Stimulated activated CD8-positive, alpha-beta memory T cell treated with anti-CD3 and anti-CD28 coated beads, Interleukin-15, amount 100 ng/mL, for 48 hours (primary cell): ENCODE data around the gene CAMK2B.

Experiments used
- DNase-seq, 2 donors: peaks; one replicate each; pipeline ENCODE4 v3.0.0-alpha.2; 2020; ENCODE audit warnings: low read depth in 2 of 2

CAMK2B gene

DNA sequence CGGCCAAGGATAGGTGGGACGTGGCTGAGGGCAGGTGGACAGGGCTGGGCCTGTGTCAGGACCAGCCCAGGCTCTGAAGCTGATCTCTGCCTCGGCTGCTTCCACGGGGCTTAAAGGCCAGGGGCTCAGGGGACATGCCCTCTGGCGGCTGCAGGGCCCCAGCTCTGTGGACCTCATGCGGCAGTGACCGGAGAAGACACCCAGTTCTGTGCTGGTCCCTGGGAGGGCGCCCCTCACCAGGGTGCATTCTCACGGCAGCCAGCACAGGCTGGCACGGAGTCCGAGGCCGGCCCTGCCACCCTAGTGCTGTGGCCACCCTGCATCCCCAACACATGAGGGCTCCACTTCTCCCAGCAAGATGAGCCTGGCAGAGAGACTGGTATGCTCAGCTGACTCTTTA is 94.3 kb downstream of the CAMK2B start:
- DNase-seq = no peak

DNA sequence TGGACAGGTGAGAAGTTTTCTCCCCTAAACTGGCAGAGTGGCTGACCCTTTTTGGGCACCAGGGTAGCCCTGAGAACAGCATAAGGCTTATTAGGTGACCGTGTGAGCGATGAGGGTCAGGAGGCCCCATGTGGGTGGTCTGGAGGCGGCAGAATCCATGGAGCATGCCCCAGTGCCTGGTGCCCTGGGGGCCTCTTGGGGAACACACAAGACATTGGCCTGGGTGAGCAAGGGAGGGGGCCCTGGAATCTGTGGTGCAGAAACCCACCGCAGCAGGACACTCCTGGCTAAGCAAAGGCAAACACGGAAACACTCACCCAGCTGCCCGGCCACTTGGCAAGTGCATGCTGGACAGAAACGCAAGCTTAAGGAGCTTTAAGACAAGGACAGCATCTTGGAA is 95.1 kb downstream of the CAMK2B start:
- DNase-seq = no peak

DNA sequence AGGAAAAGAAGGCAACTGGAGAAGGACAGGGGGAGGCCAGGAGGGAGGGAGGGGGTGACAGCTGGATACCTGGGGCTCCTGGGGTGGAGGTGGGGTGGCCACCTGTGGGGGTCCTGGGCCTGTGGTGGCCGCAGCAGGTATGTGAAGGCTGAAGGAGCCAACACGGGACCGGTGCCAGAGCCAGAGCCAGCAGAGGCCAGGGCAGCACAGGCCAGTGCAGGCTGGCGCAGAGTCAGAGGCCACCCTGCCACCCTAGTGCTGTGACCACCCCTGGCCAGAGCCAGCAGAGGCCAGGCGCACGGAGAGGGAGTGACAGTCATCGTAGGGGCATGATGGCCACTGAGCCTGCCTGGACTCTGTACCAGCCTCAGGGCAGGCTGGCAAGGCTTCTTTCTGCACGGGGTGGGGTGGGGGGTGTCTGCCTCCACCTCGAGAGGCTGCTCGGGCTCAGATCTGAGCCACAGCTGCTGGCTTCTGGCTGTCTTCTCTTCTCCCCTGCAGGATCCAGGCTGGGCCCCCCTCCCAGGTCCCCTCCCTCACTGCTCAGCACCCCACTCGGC is 95.8 kb downstream of the CAMK2B start:
- no peak for DNase-seq

DNA sequence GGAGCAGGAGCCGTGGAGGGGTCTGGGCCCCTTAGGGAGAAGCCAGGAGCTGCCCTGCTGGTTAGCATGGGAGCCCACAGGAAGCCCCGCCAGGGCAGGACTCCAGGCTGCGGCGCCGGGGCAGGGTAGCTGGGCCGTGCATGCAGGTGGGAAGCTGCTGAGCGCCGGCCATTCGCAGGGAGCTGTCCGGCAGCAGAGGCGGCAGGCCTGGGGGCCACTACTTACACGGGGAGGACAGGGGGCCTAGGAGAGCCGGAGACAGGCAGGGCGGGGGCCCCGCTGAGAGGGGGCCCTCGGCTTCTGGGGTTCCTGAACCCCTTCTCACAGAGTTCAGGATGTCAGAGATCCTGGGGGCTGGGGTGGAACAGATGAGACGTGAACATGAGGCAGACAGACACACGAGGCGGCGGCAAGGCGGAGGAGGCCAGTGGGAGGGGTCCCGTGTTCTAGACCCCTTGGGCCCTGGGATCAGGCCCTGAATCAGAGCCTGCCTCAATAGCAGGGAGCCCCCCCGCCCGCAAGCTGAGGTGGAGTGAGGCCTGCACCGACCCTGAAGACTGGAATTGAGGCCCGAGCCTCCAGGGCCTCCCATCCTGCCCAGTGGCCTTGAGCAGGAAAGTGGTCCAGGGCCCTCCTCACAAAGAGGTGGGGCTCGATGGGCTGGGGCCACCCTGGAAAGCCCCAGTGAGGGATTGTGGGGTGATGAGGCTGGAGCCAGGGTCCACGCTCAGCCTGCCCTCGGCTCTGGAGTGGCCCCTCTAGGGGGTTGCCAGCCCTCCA is 96.6 kb downstream of the CAMK2B start:
- no peak for DNase-seq

DNA sequence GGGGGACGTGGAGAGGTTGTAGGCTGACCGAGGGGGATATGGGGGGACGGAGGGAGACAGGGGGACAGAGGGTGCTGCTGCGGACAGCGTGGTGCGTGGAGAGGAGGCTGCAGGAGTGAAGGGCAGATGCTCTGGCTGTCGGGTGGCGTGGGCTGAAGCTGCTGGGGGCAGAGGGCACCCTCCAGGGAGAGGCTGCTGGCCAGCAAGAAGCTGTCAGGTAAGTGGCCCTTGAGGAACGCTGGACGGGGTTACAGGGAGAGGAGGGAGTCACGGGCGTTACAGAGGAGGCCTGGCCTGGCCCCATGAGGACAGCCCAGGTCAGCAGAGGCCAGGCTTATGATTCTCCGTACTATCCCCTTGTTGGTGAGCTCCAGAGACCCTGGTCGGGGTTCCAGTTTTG is 97.5 kb downstream of the CAMK2B start:
- no peak for DNase-seq

DNA sequence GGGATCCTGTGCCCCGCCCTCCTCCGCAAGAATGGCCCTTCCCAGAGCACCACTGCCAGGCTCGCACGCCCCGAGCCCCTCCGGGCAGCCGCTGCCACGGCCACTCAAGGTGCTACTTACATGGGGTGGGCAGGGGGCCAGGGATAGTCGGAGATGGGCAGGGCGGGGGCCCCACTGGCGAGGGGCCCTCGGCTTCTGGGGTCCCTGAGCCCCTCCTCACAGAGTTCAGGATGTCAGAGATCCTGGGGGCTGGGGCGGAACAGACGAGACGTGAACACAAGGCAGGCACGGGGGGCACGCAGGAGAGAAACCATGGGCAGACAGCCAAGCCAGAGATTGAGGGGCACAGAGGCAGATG is 99.0 kb downstream of the CAMK2B start:
- DNase-seq = no peak

DNA sequence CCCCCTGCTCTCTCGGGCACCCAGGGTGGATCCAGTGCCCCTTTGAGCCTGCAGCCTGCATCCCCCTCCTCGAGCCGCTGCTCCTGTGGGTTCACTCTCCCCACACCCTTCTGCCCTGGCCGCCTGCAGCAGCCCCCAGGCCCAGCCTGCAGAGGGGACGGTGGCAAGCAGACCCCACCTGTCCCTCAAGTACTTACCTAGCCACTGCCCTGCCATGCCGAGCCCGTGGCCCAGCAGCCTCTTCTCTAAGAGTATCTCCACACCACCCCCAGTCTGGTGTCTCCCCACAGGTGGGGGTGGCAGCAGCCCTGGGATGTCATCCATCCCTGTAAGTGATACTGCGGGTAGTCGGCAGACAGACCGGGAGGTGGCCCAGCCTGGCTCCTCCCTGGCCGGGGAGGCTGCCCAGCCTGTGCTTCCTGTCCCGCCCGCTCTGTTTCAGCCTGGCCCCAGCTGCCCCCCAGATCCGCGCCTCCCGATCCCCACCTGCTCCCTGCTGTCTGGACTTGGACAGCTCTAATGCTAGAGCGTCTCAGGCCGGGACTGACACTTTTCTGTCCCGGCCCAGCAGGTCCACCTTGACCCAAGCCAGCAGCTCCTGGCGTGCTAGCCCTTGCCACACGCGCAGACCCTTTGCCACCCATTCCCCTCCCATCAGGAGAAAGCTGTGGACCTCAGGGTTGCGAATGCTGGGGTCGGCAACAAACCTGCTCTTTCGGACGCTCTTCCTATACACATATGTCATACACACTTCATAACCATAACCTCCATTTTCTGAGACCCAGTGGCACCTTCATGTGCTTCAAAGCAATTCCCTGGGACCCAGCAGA is 99.6 kb downstream of the CAMK2B start:
- DNase-seq = no peak

DNA sequence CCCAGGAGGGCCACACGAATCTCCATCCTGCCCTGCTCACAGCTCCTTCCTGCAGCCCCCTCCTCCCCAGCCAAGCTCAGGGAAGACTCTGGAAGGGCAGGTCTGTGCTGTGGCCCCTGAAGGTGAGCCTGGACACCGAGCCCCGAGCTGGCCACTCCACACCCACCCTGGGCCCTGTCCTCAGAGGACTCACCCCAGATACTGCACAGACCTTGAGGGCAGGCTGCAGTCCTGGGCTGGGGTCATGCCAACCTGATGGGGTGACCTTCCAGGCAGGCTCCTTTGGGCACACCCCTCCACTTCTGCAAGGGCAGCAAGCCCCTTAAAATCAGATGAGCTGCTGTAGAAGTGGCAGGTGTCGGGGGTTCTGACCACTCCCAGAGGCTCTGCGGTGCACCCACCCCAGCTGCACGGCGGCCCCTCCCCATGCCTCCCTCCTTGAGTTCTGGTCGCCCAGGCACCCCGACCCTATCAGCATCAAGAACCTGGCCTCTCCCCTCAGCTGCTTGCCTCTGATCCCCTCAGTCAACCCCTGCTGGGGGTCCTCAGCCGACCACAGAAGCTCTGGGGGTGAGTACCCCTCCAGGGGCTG is 100.3 kb downstream of the CAMK2B start:
- DNase-seq = no peak

DNA sequence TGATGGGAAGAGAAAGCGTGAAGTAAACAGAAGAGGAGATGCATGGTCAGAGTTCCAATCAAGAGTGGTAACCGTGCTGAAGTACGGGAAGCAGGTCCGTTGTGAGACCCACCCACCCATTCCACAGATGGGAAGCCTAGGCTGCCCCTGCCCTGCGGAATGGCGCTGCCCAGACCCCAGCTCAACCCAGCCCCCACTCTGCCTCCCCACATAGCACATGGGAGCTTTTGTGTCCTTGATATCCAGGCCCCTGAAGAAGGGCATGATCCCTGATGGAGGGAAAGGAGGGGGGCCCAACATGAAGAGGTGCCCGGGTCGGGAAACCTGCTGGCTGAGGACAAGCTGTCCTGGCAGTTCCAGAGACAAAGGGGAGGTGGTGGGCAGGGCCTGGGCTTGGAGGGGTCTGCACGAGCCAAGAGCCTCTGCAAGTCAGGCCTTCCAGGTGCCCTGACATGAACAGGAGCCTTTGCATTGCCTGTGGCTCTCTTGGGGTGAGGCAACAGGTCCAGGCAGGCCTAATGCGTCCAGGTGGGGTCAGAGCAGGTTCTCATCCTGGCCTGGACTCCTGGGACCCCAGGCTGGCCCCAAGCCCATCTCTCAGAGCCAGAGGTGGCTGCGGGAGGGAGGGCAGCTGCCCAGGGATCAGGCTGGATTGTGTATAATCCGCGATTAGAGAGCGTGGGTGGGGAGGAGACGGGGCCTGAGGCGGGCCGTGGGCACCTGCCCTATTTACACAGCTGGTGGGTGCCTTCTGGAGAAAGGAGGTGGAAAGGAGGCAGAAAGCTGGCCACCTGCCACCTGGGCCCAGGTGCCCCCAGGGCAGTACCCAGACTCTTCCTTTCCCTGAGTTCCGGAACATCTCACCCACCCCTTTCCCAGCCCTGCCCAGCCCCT is 101.1 kb downstream of the CAMK2B start:
- no peak for DNase-seq

DNA sequence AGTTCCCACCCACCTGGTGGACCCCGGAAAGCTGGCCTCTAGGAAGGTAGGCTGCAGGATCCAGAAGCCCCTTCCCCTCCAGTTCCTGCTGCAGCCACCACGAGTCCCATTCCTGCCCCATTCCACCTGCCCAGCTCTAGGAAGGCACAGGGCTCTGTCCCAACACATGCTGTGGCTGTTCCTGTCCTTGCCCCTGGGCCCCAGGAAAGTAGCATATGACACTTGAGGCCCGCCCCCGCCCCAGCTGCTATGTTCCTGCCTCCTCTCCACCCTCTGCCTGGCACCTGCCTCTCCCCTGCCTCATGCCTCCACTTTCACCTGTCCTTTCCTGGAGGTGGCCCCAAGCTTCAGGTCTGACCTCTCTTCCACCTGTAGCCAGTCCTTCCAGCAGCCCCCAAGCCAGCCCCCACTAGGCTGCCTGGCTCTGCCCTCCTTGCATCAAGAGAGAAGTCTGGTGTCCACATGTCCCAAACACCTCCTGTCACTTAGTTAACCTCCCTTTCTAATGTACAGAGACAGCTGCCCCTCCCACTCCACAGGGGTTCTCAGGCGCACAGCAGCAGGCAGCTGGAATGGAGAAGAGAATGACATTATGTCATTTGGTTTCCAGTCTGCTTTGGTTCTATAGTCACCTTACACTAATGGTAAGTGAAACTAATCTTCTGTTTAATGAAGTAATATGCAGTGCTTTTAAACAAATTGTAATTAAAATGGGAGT is 101.9 kb downstream of the CAMK2B start:
- no peak for DNase-seq

DNA sequence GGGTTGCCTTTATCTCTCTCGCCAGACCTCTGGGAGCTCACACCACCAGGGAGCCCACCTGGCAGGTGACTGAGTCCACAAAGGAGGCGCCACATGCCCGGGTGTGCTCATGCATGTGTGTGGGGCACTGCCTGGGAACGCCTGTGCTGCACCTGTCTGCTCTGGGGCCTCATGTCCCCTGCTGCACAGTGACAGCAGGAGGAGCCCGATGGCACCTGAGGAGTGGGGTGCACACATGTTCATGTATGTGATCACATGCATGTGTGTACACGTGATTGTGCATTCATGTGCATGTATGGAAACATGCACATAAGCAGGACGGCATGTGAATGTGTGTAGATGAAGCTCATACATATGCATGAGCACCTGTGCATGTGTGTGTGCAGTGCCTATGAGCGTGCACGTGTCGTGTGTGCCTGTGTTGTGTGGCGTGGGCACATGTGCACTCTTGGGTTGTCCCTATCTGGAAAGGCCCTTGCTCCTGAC is 102.6 kb downstream of the CAMK2B start:
- no peak for DNase-seq

DNA sequence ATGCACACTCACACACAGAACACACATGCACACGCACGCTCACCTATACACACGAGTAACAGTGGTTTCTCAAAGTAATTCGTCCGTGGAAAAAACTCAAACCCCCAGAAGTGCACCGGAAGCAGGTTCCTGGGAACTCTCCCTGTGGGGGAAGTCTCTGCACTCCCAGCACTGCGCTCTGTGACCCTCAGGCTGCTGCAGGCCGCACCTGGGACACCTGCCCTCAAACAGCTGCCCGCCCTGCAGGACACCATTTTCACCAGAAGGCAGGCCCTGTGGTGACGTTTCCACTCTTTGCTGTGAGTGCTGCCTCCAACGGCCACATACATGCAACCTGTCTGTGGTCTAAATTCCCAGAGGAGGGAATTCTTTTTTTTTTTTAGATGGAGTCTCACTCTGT is 103.3 kb downstream of the CAMK2B start:
- DNase-seq = no peak

DNA sequence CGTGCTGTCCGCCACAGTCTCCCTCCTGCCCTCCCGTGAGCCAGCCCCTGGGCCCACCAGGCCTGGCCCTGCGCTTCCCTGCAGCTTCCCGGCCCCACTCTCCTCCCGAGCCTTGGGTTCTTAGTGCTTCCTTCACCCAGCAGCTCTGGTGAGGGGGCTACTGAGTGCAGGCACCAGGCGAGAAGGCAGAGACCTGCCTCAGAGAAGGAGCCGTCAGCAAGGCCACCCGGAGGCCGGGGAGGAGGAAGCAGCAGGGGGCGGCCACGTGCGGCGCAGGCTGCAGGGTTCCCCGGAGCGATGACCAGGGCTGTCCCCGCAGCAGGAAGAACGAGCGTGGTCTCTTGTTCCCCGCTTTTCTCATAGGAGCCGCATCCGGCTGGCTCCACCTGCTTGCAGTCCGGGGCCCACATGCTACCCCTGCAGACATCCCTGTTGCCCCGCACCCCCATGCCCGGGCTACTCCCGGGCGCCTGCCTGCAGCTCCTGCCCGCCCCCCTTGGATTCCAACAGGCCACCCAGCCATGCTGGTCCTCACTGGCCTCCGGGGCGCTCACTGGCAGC is 104.1 kb downstream of the CAMK2B start:
- DNase-seq = no peak

DNA sequence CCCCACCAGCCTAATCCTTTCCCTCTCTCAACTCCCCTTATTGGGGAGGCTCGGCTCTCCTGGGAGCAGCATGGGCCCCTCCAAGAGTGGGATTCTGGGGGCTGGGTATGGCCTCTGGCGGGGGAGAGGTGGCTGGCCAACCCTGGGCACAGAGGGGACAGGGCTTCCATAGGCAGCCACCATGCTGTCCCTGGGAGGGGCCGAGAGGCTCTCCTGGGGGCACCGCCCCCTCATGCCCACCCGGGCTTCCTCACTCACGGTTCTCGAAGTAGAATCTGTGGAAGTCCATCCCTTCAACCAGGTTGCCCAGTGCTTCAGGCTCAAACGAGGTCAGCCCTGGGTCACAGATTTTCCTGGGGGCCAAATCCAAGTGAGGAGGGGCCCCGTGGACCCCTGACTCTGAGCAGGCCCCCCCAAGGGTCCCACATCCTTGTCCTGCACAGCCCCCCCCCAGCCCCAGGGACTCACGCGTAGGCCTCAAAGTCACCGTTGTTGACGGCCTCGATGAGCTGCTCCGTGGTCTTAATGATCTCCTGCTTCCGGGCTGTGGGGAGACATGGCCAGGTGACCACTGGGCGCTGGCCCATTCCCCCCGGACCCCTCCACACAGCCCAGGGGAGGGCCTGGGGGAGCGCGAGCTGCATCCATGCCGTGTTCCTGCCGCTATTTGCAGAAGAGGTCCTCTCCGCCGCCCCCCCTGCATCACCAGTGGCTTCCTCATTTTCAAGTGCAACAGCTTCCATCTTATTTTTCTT is 104.9 kb downstream of the CAMK2B start:
- DNase-seq = no peak

DNA sequence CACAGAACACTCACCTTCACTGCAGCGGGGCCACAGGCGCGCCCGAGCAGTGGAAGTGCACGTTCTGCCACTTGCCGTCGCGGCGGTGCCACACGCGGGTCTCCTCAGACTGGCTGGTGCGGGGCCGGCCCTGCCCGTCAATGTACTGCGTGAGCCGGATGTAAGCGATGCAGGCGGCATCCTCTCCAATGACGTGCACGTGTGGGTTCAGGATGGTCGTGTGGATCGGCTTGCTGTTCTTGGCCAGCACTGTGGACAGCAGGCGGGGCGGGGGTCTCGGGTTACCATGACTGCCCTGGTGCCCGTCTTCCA is 105.4 kb downstream of the CAMK2B start:
- DNase-seq = no peak

DNA sequence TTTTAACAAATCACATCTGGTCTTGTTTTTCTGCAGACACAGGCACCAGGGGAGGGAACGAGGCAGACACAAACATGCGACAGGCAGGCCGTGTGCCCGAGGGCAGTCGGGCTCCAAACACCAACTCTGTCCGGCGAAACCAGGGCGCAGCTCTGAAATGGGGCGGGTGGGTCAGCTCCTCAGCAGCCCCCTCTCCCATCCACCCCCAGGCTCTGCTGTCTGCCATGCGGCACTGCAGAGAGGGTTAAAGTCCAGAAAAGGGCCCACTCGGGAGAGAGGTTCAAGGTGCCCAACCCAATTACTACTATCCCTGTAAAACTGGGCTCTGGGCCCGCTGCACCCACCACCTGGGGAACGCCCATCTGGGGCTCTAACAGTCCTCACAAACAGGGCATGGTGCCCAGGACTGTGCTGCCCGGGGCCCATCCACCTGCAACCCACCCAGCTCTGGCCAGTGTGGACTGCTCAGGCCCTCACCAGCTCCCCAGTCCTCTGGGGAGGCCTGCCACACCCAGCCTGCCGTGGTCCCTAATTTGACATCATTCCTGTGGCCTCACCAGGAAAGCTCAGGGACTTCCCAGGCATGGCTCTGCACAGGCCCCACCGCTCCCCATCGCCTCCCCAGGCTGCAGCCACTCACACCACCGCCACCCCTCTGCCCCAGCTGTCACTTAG is 105.9 kb downstream of the CAMK2B start:
- no peak for DNase-seq

DNA sequence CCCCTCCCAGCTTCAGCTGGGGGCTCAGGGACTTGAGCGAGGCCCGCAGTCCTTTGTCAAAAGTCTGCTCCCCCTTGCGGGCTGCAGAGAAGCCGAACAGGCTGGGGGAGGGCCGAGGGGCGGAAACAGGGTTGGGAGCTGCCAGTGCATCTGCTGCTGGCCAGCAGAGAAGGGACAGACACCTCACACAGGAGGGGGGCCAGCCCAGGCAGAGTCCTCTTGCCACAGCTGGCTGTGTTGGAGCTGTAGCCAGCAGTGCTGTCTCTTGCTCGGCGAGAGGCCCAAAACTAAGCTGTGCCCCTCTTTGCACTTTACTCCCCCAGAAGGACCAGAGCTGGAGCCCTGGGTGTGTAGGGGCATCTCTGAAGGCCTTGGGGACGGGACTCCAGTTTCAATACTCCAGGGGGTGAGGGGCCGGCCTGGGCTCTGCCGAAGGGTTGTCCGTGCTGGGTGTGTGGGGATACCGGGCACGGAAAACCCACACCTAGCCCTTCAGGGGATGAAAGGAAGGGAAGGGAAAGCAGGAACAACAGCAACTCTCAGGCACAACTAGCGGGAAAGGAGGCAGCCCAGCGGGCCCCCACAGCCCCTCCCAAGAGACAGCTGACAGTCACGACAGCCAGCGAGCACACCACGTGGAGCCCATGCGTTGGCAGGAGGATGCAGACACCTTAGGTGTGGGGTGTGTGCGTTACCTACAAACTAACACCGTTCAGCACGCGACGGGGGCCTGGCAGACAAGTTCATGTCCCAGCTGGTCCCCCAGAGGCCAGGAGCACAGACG is 106.8 kb downstream of the CAMK2B start:
- DNase-seq = no peak

DNA sequence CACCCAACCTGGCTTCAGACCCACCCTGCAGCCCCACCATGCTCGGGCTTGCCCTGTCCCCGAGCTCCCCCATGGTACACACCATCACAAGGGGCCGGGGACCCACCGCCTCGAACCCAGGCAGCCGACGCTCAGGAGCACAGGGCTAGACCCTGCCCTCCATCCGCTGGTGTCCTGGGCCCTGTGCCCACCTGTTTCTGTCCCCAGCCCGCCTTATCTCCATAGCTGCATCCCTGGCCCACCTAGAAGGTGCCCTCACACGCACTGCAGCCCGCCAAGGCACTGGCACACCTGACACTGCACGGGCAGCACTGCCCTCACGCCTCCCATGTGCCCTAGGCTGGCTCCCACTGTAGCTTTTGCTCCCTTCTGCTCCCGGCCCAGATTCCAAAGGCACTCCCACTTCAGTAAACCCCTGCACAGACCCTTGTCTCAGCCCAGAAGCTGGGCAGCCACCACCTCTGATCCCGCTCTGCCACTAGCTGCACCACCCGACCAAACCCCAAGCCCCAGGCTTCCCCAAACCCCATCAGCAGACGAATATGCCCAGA is 107.5 kb downstream of the CAMK2B start:
- no peak for DNase-seq
